ENCODE measurements around the gene HRH4. TPM values are rescaled to one million over a fixed set of nuclear protein-coding genes. Genes with fewer than 3 reads are reported as not detected.

The HRH4 gene
- polyA plus RNA-seq, 1 of the 3 experiments (the other 2 are of a cell fraction) = not detected

DNA sequence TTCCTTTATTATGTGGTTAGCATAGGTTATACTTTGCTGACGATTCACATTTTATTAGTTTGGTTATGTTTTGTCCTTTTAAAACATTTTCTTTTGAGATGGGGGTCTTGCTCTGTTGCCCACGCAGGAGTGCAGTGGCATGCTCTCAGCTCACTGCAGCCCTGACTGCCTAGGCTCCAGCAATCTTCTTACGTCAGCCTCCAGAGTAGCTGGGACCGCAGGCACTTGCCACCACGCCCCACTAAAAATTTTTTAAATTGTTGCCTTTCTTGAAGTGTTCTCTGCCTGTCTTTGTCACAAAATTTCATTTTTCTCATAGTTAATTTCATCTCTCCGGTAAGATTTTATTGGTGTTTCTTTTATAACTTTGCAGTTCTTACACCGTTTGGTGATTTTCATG is 18.9 kb downstream of the HRH4 start (continued):
- TF ChIP-seq, protein P1, sequence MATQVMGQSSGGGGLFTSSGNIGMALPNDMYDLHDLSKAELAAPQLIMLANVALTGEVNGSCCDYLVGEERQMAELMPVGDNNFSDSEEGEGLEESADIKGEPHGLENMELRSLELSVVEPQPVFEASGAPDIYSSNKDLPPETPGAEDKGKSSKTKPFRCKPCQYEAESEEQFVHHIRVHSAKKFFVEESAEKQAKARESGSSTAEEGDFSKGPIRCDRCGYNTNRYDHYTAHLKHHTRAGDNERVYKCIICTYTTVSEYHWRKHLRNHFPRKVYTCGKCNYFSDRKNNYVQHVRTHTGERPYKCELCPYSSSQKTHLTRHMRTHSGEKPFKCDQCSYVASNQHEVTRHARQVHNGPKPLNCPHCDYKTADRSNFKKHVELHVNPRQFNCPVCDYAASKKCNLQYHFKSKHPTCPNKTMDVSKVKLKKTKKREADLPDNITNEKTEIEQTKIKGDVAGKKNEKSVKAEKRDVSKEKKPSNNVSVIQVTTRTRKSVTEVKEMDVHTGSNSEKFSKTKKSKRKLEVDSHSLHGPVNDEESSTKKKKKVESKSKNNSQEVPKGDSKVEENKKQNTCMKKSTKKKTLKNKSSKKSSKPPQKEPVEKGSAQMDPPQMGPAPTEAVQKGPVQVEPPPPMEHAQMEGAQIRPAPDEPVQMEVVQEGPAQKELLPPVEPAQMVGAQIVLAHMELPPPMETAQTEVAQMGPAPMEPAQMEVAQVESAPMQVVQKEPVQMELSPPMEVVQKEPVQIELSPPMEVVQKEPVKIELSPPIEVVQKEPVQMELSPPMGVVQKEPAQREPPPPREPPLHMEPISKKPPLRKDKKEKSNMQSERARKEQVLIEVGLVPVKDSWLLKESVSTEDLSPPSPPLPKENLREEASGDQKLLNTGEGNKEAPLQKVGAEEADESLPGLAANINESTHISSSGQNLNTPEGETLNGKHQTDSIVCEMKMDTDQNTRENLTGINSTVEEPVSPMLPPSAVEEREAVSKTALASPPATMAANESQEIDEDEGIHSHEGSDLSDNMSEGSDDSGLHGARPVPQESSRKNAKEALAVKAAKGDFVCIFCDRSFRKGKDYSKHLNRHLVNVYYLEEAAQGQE (IDR thresholded peaks at IDR 0.05; ENCODE audit: low read depth, low read length) = no peak
- TF ChIP-seq NRF1 (IDR thresholded peaks at IDR 0.05; ENCODE audit: low read depth, low read length) = no peak
- no peak for TF ChIP-seq RXRA (IDR thresholded peaks at IDR 0.05; ENCODE audit: borderline replicate concordance, low read depth)
- no peak for TF ChIP-seq POLR2AphosphoS5 (IDR thresholded peaks at IDR 0.05; ENCODE audit: low read depth, low read length)
- no peak for TF ChIP-seq SMC3 (IDR thresholded peaks at IDR 0.05; ENCODE audit: low read depth, low read length)

DNA sequence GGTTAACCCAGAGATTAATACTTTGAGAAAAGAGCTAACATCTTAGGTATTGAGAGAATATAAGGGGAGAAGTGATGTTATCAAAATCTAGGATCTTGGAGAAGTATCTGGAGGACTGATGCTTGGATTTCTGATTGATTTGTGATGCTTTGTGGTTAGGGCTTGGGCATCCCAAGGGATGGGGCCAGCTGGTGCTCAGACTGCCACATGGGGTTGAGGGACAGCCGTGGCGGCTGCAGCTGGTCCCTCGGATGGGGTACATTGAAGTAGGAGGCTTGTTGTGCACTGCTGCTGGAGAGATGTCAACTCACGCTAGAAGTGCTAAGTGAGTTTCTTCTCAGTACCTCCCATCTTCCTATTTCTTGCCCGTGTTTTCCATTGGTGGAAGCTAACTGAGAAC is 22.4 kb downstream of the HRH4 start:
- POLR2A ChIA-PET = interaction anchor here (0.7 kb wide), 1 partner anchor 344 kb away, joined by 4 read pairs; the partner anchor contains the start of gene CABYR
- 64% methylated on average over 2 of the region's 5 CpGs for WGBS (ENCODE audit: low lambda C conversion rate)
- no peaks in the 10 kb centered on the region for H3K36me3 ChIP-seq (replicated peaks in 1 of 2; ENCODE audit: control insufficient read depth in 1 of 2, insufficient read depth in 2 of 2, low read length in 1 of 2)

More for the DNA sequence above, 22.4 kb downstream of the HRH4 start:
- Histone ChIP-seq H4K20me1 (ENCODE audit: insufficient read depth) (no peaks in the 10 kb centered on the region), H3K9me3 (no peaks in the 10 kb centered on the region), H3K27me3 (ENCODE audit: insufficient read depth) (no peaks in the 10 kb centered on the region; the same call in 1 of the 2 replicates), H3K4me2 (no peak overlapping the region), H3K9me2 (no peaks in the 10 kb centered on the region), H3K9ac (no peak overlapping the region), H3K4me3 (ENCODE audit: low read depth in 2 of 2, low read length in 1 of 2) (no peak overlapping the region), H3K4me1 (ENCODE audit: control insufficient read depth in 1 of 2, insufficient read depth in 2 of 2, low read depth in 1 of 2, low read length in 1 of 2) (no peaks in the 10 kb centered on the region; a peak in 1 of 4 replicates), H3F3A (replicated peaks; ENCODE audit: insufficient read depth) (no peaks in the 10 kb centered on the region), H2AFZ (ENCODE audit: low read depth) (no peak overlapping the region; the same call in 1 of the 2 replicates), H3K27ac (ENCODE audit: low read depth in 2 of 2, low read length in 1 of 2) (no peak overlapping the region), H3K79me2 (ENCODE audit: insufficient read depth) (no peaks in the 10 kb centered on the region)
- TF ChIP-seq, protein P2, sequence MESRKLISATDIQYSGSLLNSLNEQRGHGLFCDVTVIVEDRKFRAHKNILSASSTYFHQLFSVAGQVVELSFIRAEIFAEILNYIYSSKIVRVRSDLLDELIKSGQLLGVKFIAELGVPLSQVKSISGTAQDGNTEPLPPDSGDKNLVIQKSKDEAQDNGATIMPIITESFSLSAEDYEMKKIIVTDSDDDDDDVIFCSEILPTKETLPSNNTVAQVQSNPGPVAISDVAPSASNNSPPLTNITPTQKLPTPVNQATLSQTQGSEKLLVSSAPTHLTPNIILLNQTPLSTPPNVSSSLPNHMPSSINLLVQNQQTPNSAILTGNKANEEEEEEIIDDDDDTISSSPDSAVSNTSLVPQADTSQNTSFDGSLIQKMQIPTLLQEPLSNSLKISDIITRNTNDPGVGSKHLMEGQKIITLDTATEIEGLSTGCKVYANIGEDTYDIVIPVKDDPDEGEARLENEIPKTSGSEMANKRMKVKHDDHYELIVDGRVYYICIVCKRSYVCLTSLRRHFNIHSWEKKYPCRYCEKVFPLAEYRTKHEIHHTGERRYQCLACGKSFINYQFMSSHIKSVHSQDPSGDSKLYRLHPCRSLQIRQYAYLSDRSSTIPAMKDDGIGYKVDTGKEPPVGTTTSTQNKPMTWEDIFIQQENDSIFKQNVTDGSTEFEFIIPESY (IDR thresholded peaks at IDR 0.05; ENCODE audit: borderline replicate concordance, low read depth) = no peak
- TF ChIP-seq POLR2AphosphoS5 (IDR thresholded peaks at IDR 0.05; ENCODE audit: low read depth, low read length) (no peak), GATA2 (CRISPR knock-in tag; IDR thresholded peaks at IDR 0.05) (no peak), JUND (IDR thresholded peaks at IDR 0.05) (no peak), YY1 (IDR thresholded peaks at IDR 0.05; ENCODE audit: low read depth) (no peak), ELF1 (IDR thresholded peaks at IDR 0.05) (no peak), FOXM1 (IDR thresholded peaks at IDR 0.05; ENCODE audit: low read depth) (no peak)
- CTCF ChIA-PET = interaction anchor here (0.8 to 11.7 kb wide), 6 partner anchors 9 to 244 kb away, joined by 3 to 171 read pairs (median 4); no protein-coding TSS in a partner anchor
- no peak for DNase-seq
